HG02885 (cell line): ENCODE data around the gene NAA20.

Experiments
- ATAC-seq: cut with Tn5 transposase; IDR thresholded peaks from one replicate; pipeline ENCODE4 v1.9.1; 2021; ENCODE audit warnings: mild to moderate bottlenecking; ENCODE audit not compliant: unreplicated experiment, poor library complexity

Gene NAA20

GRCh38 chr20:20014659-20015058 is 2.5 kb upstream of the NAA20 start:
- ATAC-seq, result no peak

- ATAC-seq, result no peak
Observed at GRCh38 chr20:20017844-20018185, 653 bp downstream of the NAA20 start.

GRCh38 chr20:20018366-20018765 is 1.2 kb downstream of the NAA20 start:
- no peak for ATAC-seq

- ATAC-seq, result no peak
Observed at GRCh38 chr20:20019123-20019522, 2.0 kb downstream of the NAA20 start.

GRCh38 chr20:20020908-20021307 is 3.7 kb downstream of the NAA20 start:
- no peak for ATAC-seq

GRCh38 chr20:20021835-20022234 is 4.7 kb downstream of the NAA20 start:
- ATAC-seq, result no peak

- ATAC-seq, result peak; percentile 64
Observed at GRCh38 chr20:20022498-20022897, 5.3 kb downstream of the NAA20 start.

GRCh38 chr20:20023395-20023794 is 6.2 kb downstream of the NAA20 start:
- ATAC-seq, result no peak

GRCh38 chr20:20024942-20025341 is 7.8 kb downstream of the NAA20 start:
- no peak for ATAC-seq

- no peak for ATAC-seq
Observed at GRCh38 chr20:20027284-20027683, 10.1 kb downstream of the NAA20 start.

GRCh38 chr20:20031790-20032189 is 14.6 kb downstream of the NAA20 start:
- no peak for ATAC-seq

- ATAC-seq, result no peak
Observed at GRCh38 chr20:20034486-20034885, 17.3 kb downstream of the NAA20 start.

GRCh38 chr20:20036756-20037155 is 19.6 kb downstream of the NAA20 start:
- ATAC-seq, result no peak

GRCh38 chr20:20037960-20038359 is 20.8 kb downstream of the NAA20 start:
- ATAC-seq, result no peak

GRCh38 chr20:20038586-20038985 is 21.4 kb downstream of the NAA20 start:
- no peak for ATAC-seq

GRCh38 chr20:20039752-20040387 is 22.7 kb downstream of the NAA20 start:
- ATAC-seq, result no peak

- ATAC-seq, result peak; percentile 17
Observed at GRCh38 chr20:20051767-20052073, 34.6 kb downstream of the NAA20 start.

- peak; percentile 95 for ATAC-seq
Observed at GRCh38 chr20:20052074-20052970, 35.2 kb downstream of the NAA20 start, which contains the start of the genes CFAP61 and CRNKL1. CFAP61 (plus strand) TSS chr20:20052532; CDS start chr20:20056654, 4,122 bp downstream. CRNKL1 (minus strand) TSS chr20:20052466; CDS start chr20:20052342, 124 bp downstream.

- ATAC-seq, result no peak
Observed at GRCh38 chr20:20060234-20060998, 43.3 kb downstream of the NAA20 start.

- ATAC-seq, result no peak
Observed at GRCh38 chr20:20063941-20064702, 47.0 kb downstream of the NAA20 start.
